Measurements from ENCODE around the gene SHMT1.

- TF ChIP-seq ZNF366 (tag by site-specific recombination; conservative IDR thresholded peaks at IDR 0.05) (no peak), ZNF274 (IDR thresholded peaks at IDR 0.05; ENCODE audit: low read length) (no peak), ZNF274 (tag by site-specific recombination; IDR thresholded peaks at IDR 0.05; ENCODE audit: borderline replicate concordance) (no peak), TCF7L2 (IDR thresholded peaks at IDR 0.05; ENCODE audit: borderline replicate concordance, low read depth, low read length) (no peak), CTCF (tag by site-specific recombination; IDR thresholded peaks at IDR 0.05) (no peak)
These were observed 18.0 kb upstream of the SHMT1 start for GRCh38 chr17:18381158-18381952.

Data from HEK293 (cell line).